GM12864 (cell line): ENCODE data around the gene ST7L.

ENCODE experiments used
- DNase-seq: peaks from one replicate; pipeline ENCODE4 v3.0.0-alpha.2; 2011; ENCODE audit warnings: low read depth
- H3K4me3 ChIP-seq: 2 replicates; pipeline ENCODE4 v1.5.1; 2011; ENCODE audit warnings: mild to moderate bottlenecking, low read depth, low read length, control low read depth
- CTCF ChIP-seq: IDR thresholded peaks from 2 replicates; pipeline ENCODE4 v1.5.1; 2011; ENCODE audit warnings: low read depth, mild to moderate bottlenecking, moderate library complexity, low read length, control low read depth, inconsistent platforms; ENCODE audit errors: missing control alignments

Gene ST7L

GRCh38 chr1:112532064-112532463 lies 86.9 kb downstream of the ST7L start:
- TF ChIP-seq CTCF = no peak
- DNase-seq = no peak
- H3K4me3 ChIP-seq = no peak overlapping the region

DNA sequence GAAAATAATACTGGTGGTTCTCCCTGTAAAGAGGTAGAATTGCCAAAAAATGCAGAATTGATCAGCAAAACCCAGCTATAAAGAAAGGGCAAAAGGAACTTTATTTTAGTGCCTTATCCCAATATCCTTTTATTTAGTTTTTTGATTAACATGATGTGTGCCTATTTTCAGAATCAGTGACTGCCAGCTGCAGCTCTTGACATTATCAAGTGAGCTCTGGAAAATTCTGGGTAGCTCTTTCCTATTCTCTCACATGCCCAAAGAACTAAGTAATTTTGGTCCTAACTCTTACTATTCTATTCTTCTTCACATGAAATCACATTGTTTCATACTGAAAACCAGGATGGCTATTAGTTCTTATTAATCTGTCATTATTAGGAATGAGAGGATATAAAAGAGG lies 88.1 kb downstream of the ST7L start:
- H3K4me3 ChIP-seq = no peak overlapping the region
- DNase-seq = no peak
- no peak for TF ChIP-seq CTCF

GRCh38 chr1:112529301-112529700 lies 89.6 kb downstream of the ST7L start:
- no peak for DNase-seq
- H3K4me3 ChIP-seq = no peak overlapping the region
- TF ChIP-seq CTCF = no peak

GRCh38 chr1:112528076-112528475 lies 90.9 kb downstream of the ST7L start:
- DNase-seq = no peak
- TF ChIP-seq CTCF = no peak
- H3K4me3 ChIP-seq = no peak overlapping the region

GRCh38 chr1:112527266-112528010 lies 91.5 kb downstream of the ST7L start:
- no peak for DNase-seq
- H3K4me3 ChIP-seq = no peak overlapping the region
- no peak for TF ChIP-seq CTCF

DNA sequence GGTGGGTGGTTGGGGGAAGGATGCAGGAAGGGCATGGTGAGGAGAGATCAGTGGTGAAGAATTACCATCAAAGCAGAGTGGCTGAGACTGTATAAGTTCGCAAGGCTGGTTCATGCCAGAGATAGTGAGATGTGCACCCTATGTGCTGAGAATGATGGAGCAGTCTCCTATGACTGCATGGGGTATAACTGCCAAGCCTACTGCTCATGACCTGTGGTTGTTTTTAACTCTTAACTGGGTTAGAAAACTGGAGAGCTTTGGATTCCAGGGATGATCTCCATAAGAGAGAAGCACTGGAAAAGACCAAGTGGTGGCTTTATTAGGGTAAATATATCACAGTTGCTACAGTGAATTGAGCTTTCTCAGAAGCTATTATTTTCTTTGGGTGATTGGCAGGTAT lies 94.0 kb downstream of the ST7L start:
- DNase-seq = no peak
- TF ChIP-seq CTCF = no peak

DNA sequence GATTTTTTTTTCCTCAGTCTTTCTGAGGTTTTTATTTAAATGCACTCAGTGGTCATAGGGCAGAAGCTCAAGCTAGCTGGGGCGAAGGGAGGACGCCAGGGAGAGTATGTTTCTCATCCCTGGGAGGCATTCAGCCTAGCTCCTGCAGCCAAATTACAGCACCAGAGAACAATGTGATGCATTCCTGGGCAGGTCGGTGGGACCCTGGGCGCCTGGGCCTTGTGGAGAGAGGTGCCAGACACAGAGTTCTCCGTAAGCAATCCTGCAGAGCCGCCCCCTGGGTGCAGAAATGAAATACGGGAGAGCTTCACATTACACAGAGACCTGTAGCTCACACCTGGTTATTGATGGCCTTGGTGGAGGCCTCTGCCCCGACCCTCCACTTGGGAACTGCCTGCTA lies 94.7 kb downstream of the ST7L start:
- no peak overlapping the region for H3K4me3 ChIP-seq
- no peak for TF ChIP-seq CTCF
- no peak for DNase-seq

More for the DNA sequence above, 94.0 kb downstream of the ST7L start:
- H3K4me3 ChIP-seq = no peak overlapping the region
